ENCODE data around the gene ADIG.

DNA sequence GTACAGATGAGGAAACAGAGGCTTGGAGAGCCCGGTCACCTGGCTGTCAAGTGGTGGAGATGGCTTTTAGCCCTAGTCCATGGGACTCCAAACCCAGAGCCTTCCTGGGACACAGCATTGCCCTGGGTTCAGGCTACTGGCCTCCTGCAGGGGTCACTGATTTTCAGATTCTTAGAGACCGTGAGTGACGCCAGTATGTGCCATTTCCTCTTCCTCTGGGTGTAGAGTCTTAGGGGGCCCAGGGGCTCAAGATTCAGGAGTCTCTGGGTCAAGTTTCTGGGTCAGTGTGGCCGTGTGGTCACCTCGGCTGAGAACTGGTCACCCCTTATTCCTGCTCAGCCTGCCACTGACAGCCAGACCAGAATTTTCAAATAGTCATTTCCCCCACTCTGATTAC, 21.2 kb downstream of the ADIG start:
- TF ChIP-seq, protein P1, sequence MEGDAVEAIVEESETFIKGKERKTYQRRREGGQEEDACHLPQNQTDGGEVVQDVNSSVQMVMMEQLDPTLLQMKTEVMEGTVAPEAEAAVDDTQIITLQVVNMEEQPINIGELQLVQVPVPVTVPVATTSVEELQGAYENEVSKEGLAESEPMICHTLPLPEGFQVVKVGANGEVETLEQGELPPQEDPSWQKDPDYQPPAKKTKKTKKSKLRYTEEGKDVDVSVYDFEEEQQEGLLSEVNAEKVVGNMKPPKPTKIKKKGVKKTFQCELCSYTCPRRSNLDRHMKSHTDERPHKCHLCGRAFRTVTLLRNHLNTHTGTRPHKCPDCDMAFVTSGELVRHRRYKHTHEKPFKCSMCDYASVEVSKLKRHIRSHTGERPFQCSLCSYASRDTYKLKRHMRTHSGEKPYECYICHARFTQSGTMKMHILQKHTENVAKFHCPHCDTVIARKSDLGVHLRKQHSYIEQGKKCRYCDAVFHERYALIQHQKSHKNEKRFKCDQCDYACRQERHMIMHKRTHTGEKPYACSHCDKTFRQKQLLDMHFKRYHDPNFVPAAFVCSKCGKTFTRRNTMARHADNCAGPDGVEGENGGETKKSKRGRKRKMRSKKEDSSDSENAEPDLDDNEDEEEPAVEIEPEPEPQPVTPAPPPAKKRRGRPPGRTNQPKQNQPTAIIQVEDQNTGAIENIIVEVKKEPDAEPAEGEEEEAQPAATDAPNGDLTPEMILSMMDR (IDR thresholded peaks at IDR 0.05): no peak
- TF ChIP-seq POLR2A (IDR thresholded peaks at IDR 0.05): no peak
